Measurements from ENCODE around the gene VBP1.
"Not testable (repeated sequence)": the region's sequence is repeated elsewhere in the genome, so short reads cannot be mapped to it uniquely, and the experiment has no call there.

The VBP1 gene

GRCh38 chrX:155266439-155266838 is 50.2 kb downstream of the VBP1 start:
- no peak for FAIRE-seq

GRCh38 chrX:155267995-155268394 is 51.7 kb downstream of the VBP1 start:
- FAIRE-seq = not testable (repeated sequence)

DNA sequence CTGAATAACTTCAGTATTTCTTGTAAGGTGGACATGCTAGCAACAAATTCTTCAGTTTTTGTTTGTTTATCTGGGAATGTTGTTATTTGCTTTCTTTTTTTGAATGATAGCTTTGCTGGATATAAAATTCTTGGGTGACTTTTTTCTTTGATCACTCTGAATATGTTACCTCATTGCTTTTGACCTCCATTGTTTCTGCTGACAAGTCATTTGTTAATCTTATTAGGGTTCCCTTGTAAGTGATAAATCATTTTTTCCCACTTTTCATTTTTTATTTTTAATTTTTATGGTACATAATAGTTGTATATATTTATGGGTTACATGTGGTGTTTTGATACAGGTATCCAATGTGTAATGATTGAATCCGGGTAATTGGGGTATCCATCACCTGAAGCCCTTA is 54.7 kb downstream of the VBP1 start:
- FAIRE-seq = no peak

- no peak for FAIRE-seq
Observed at GRCh38 chrX:155279873-155280272, 63.6 kb downstream of the VBP1 start.

All from endometrium (tissue), 2 donors.